Fibroblast of the aortic adventitia (primary cell): Measurements from ENCODE around the gene MRPS18A. TPM values are rescaled to one million over a fixed set of nuclear protein-coding genes. Genes with fewer than 3 reads are reported as not detected.

Source experiments
- DNase-seq: peaks from one replicate; pipeline ENCODE4 v3.0.0-alpha.2; 2010; ENCODE audit warnings: low read depth
- H3K4me3 ChIP-seq: 2 replicates; pipeline ENCODE4 v1.5.1; 2011; ENCODE audit warnings: low read depth, mild to moderate bottlenecking, control low read depth, low read length, moderate library complexity
- CTCF ChIP-seq: IDR thresholded peaks from 2 replicates; pipeline ENCODE4 v1.5.1; 2011; ENCODE audit warnings: mild to moderate bottlenecking, low read length, control low read depth, inconsistent platforms; ENCODE audit not compliant: insufficient read depth
- total RNA-seq: library from RNA; depleted of rRNA; stranded (reverse); fragments of >200 nt; gene quantifications from 2 replicates; pipeline ENCODE4 v1.2.3, GENCODE V29; 2012; ENCODE audit warnings: low replicate concordance

The MRPS18A gene
- total RNA-seq, 1 donor = 32.4 TPM

- DNase-seq = no peak
- TF ChIP-seq CTCF = no peak
- H3K4me3 ChIP-seq = no peak overlapping the region
These were observed 36.8 kb upstream of the MRPS18A start for GRCh38 chr6:43724354-43724753.

GRCh38 chr6:43723737-43724295 lies 36.2 kb upstream of the MRPS18A start:
- TF ChIP-seq CTCF = peak; percentile 66
- no peak overlapping the region for H3K4me3 ChIP-seq
- DNase-seq = peak; percentile 71

GRCh38 chr6:43722920-43723545 lies 35.4 kb upstream of the MRPS18A start:
- TF ChIP-seq CTCF = no peak
- DNase-seq = no peak
- no peak overlapping the region for H3K4me3 ChIP-seq

GRCh38 chr6:43720999-43721398 lies 33.4 kb upstream of the MRPS18A start:
- no peak for DNase-seq

GRCh38 chr6:43719511-43719910 lies 31.9 kb upstream of the MRPS18A start:
- H3K4me3 ChIP-seq = no peak overlapping the region
- no peak for DNase-seq
- TF ChIP-seq CTCF = no peak

More at GRCh38 chr6:43720999-43721398, 33.4 kb upstream of the MRPS18A start:
- no peak for TF ChIP-seq CTCF
- no peak overlapping the region for H3K4me3 ChIP-seq

- no peak overlapping the region for H3K4me3 ChIP-seq
- no peak for TF ChIP-seq CTCF
- no peak for DNase-seq
These were observed 31.0 kb upstream of the MRPS18A start for GRCh38 chr6:43718387-43719105.
